Gastrocnemius medialis (tissue), 4 donors: ENCODE results near the gene GPR55.

ENCODE experiments used
- CTCF ChIP-seq, 5 experiments: fragments of 450-650 bp in 3 of 5; fragments of 200-600 bp in 2 of 5; sonication (generic) in 2 of 5; IDR thresholded peaks in 4 of 5; conservative IDR thresholded peaks in 1 of 5; 1 replicate in 4 of 5; 2 replicates in 1 of 5; pipeline ENCODE4 v1.5.1; 2016 to 2019; ENCODE audit warnings: antibody characterized with exemption in 5 of 5, mild to moderate bottlenecking in 3 of 5, moderate library complexity in 3 of 5
- POLR2A ChIP-seq, 2 donors: fragments of 450-650 bp; IDR thresholded peaks; one replicate each; pipeline ENCODE4 v1.6.1; 2017; ENCODE audit warnings: antibody characterized with exemption in 2 of 2, mild to moderate bottlenecking in 2 of 2, moderate library complexity in 2 of 2

- no peak for TF ChIP-seq CTCF (IDR thresholded peaks at IDR 0.05 in 4 of 5, conservative IDR thresholded peaks at IDR 0.05 in 1 of 5)
- TF ChIP-seq POLR2A (IDR thresholded peaks at IDR 0.05) = no peak
Observed at GRCh38 chr2:230877116-230877758, 47.8 kb downstream of the GPR55 start.
